SU-DHL-6 (cell line): ENCODE measurements around the gene ALKBH5.
"Not testable (repeated sequence)": the region's sequence is repeated elsewhere in the genome, so short reads cannot be mapped to it uniquely, and the experiment has no call there.

ENCODE experiments used
- H2AFZ ChIP-seq: fragments of 200-600 bp; sonication (generic); 2 replicates; pipeline ENCODE4 v1.6.1; 2014; ENCODE audit warnings: low read depth, mild to moderate bottlenecking, moderate library complexity, mixed read lengths, antibody characterized with exemption, low read length; ENCODE audit not compliant: severe bottlenecking
- H3F3A ChIP-seq: fragments of 200-600 bp; shearing (Covaris generic); 2 replicates; pipeline ENCODE4 v1.6.0; 2016; ENCODE audit warnings: antibody characterized with exemption, mild to moderate bottlenecking; ENCODE audit not compliant: insufficient read depth
- H3K27ac ChIP-seq: fragments of 200-600 bp; sonication (generic); 2 replicates; pipeline ENCODE4 v1.5.1; 2016; ENCODE audit warnings: low read depth, mild to moderate bottlenecking, low read length, moderate library complexity, mixed read lengths
- H3K27me3 ChIP-seq: fragments of 200-600 bp; sonication (generic), shearing (Covaris generic); 2 replicates; pipeline ENCODE4 v1.6.0; 2014; ENCODE audit warnings: mild to moderate bottlenecking, low read length
- H3K36me3 ChIP-seq: fragments of 200-600 bp; sonication (generic); 2 replicates; pipeline ENCODE4 v1.6.1; 2014; ENCODE audit warnings: mild to moderate bottlenecking, low read length, mixed read lengths
- H3K4me2 ChIP-seq: fragments of 300-600, 200-600 bp; shearing (Covaris generic), sonication (generic); 2 replicates; pipeline ENCODE4 v1.6.0; 2014; ENCODE audit warnings: low read length, low read depth, mild to moderate bottlenecking; ENCODE audit not compliant: poor library complexity, severe bottlenecking
- H3K4me3 ChIP-seq: fragments of 200-600 bp; sonication (generic); 2 replicates; pipeline ENCODE4 v1.5.1; 2014; ENCODE audit warnings: antibody characterized with exemption, low read length, mild to moderate bottlenecking, mixed read lengths; ENCODE audit not compliant: insufficient read depth, poor library complexity, severe bottlenecking
- H3K79me2 ChIP-seq: fragments of 200-600 bp; sonication (generic); 2 replicates; pipeline ENCODE4 v1.6.1; 2014; ENCODE audit warnings: mild to moderate bottlenecking, low read length, moderate library complexity; ENCODE audit not compliant: insufficient read depth
- H3K9ac ChIP-seq: fragments of 200-600 bp; sonication (generic); 2 replicates; pipeline ENCODE4 v1.7.0; 2014; ENCODE audit warnings: mild to moderate bottlenecking, low read length
- H3K9me2 ChIP-seq: fragments of 200-600 bp; sonication (generic); replicated peaks from 2 replicates; pipeline ENCODE4 v1.6.1; 2014; ENCODE audit warnings: low read length; ENCODE audit not compliant: insufficient read depth
- H3K9me3 ChIP-seq: fragments of 200-600 bp; sonication (generic); 2 replicates; pipeline ENCODE4 v1.6.1; 2014; ENCODE audit warnings: low read length, mixed read lengths; ENCODE audit not compliant: insufficient read depth
- H4K20me1 ChIP-seq: fragments of 200-600 bp; sonication (generic); 2 replicates; pipeline ENCODE4 v1.6.1; 2014; ENCODE audit warnings: low read depth, mild to moderate bottlenecking, antibody characterized with exemption, low read length, moderate library complexity, mixed read lengths
- CTCF ChIP-seq: fragments of 200-600 bp; sonication (generic); IDR thresholded peaks from one replicate; pipeline ENCODE4 v1.5.1; 2017; ENCODE audit warnings: antibody characterized with exemption, mild to moderate bottlenecking, low read length, moderate library complexity; ENCODE audit not compliant: insufficient read depth, poor library complexity, severe bottlenecking
- EZH2phosphoT487 ChIP-seq: fragments of 200-600 bp; sonication (generic), shearing (Covaris generic); conservative IDR thresholded peaks from 2 replicates; pipeline ENCODE4 v1.6.1; 2018; ENCODE audit warnings: mild to moderate bottlenecking, antibody characterized with exemption, low read length, moderate library complexity, mixed read lengths

ALKBH5 gene

GRCh38 chr17:18206962-18207361 is 23.3 kb downstream of the ALKBH5 start:
- Histone ChIP-seq H3K79me2 (peaks cover 18% of the 10 kb centered on the region), H3K4me3 (no peak overlapping the region), H4K20me1 (no peaks in the 10 kb centered on the region), H3K27me3 (no peaks in the 10 kb centered on the region), H2AFZ (no peak overlapping the region), H3K36me3 (peaks cover 3% of the 10 kb centered on the region; the same call in 1 of the 2 replicates), H3K9ac (no peak overlapping the region), H3K4me2 (no peak overlapping the region), H3K9me3 (no peaks in the 10 kb centered on the region), H3K9me2 (no peaks in the 10 kb centered on the region), H3F3A (no peaks in the 10 kb centered on the region), H3K27ac (no peak overlapping the region)
- TF ChIP-seq EZH2phosphoT487 (no peak), CTCF (no peak)

DNA sequence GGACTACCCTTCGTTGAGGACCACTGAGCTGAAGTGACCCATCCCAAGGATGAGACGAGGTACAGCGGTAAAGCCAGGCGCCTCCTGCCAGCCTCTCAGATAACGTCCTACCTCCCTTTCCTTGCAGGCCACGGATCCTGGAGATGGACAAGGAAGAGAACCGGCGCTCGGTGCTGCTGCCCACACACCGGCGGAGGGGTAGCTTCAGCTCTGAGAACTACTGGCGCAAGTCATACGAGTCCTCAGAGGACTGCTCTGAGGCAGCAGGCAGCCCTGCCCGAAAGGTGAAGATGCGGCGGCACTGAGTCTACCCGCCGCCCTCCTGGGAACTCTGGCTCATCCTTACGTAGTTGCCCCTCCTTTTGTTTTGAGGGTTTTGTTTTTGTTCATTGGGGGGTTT is 24.5 kb downstream of the ALKBH5 start:
- Histone ChIP-seq H4K20me1 (no peaks in the 10 kb centered on the region), H3K9ac (no peak overlapping the region), H3K4me3 (no peak overlapping the region), H3K27me3 (no peaks in the 10 kb centered on the region), H3K79me2 (peaks cover 10% of the 10 kb centered on the region; the same call in 1 of the 2 replicates), H3K27ac (no peak overlapping the region), H3K9me2 (no peaks in the 10 kb centered on the region), H3K9me3 (no peaks in the 10 kb centered on the region), H3F3A (0 out of 2 replicates have a peak, but pooled peaks cover 3% of the 10 kb centered on the region), H3K4me2 (no peak overlapping the region), H2AFZ (no peak overlapping the region), H3K36me3 (peaks cover 3% of the 10 kb centered on the region; the same call in 1 of the 2 replicates)
- TF ChIP-seq CTCF (no peak), EZH2phosphoT487 (no peak)

GRCh38 chr17:18213666-18214270 is 30.1 kb downstream of the ALKBH5 start:
- H3K36me3 ChIP-seq = no peaks in the 10 kb centered on the region; the same call in 1 of the 2 replicates
- H3K4me3 ChIP-seq = no peak overlapping the region

GRCh38 chr17:18216906-18217305 is 33.3 kb downstream of the ALKBH5 start:
- not testable (repeated sequence) for H3K79me2 ChIP-seq, H3K27ac ChIP-seq, H3K9me3 ChIP-seq, H3K36me3 ChIP-seq, H3F3A ChIP-seq, H3K27me3 ChIP-seq, H3K9me2 ChIP-seq, H3K4me2 ChIP-seq, H2AFZ ChIP-seq, H3K9ac ChIP-seq, H4K20me1 ChIP-seq, H3K4me3 ChIP-seq

More at GRCh38 chr17:18213666-18214270, 30.1 kb downstream of the ALKBH5 start:
- Histone ChIP-seq H4K20me1 (no peaks in the 10 kb centered on the region), H3K9me3 (no peaks in the 10 kb centered on the region), H3K27me3 (no peaks in the 10 kb centered on the region), H3K4me2 (no peak overlapping the region), H2AFZ (no peak overlapping the region), H3K79me2 (no peaks in the 10 kb centered on the region), H3K9ac (no peak overlapping the region), H3K9me2 (no peaks in the 10 kb centered on the region), H3K27ac (no peak overlapping the region), H3F3A (0 out of 2 replicates have a peak, but pooled peaks cover 3% of the 10 kb centered on the region)
- TF ChIP-seq CTCF (no peak), EZH2phosphoT487 (no peak)
